Naive thymus-derived CD4-positive, alpha-beta T cell (primary cell): Measurements from ENCODE around the gene GABRB1. TPM values are rescaled to one million over a fixed set of nuclear protein-coding genes. Genes with fewer than 3 reads are reported as not detected.

Source experiments
- ATAC-seq: fragments of 150-1000 bp; cut with Tn5 transposase; 2 replicates; pipeline ENCODE4 v1.10.0; 2021; ENCODE audit warnings: mild to moderate bottlenecking, moderate library complexity
- CTCF ChIA-PET: fragments of 350-600 bp; sonication (Branson Sonifier 250); formaldehyde crosslinking; loops from one replicate; lab custom pipeline; 2021; ENCODE audit warnings: antibody characterized with exemption; lab: Charles Lee
- POLR2A ChIA-PET: fragments of 350-600 bp; sonication (Branson Sonifier 250); formaldehyde crosslinking; loops from one replicate; lab custom pipeline; 2021; ENCODE audit warnings: antibody characterized with exemption, inconsistent platforms; lab: Charles Lee
- DNase-seq, 9 donors: peaks; one replicate each; pipeline versions ENCODE4 v3.0.0 to v3.0.0-alpha.2; 2020 to 2022; ENCODE audit warnings: mixed read lengths in 1 of 9
- H3K27ac ChIP-seq: one replicate; pipeline ENCODE4 v1.7.0; 2013; ENCODE audit warnings: mild to moderate bottlenecking, low read depth, low read length, moderate library complexity
- H3K27me3 ChIP-seq, 2 donors: one replicate each; pipeline ENCODE4 v1.7.0; 2013; ENCODE audit warnings: low read length in 2 of 2, mild to moderate bottlenecking in 2 of 2, moderate library complexity in 2 of 2; ENCODE audit not compliant: control insufficient read depth in 2 of 2, insufficient read depth in 2 of 2
- H3K36me3 ChIP-seq, 3 experiments: 1 replicate in 2 of 3; 2 replicates in 1 of 3; pipeline ENCODE4 v1.7.0; 2013; ENCODE audit warnings: low read length in 3 of 3, mild to moderate bottlenecking in 3 of 3, moderate library complexity in 1 of 3; ENCODE audit not compliant: insufficient read depth in 3 of 3, control insufficient read depth in 2 of 3
- H3K4me1 ChIP-seq, 2 donors: one replicate each; pipeline ENCODE4 v1.7.0; 2013; ENCODE audit warnings: low read length in 2 of 2, mild to moderate bottlenecking in 2 of 2, moderate library complexity in 1 of 2; ENCODE audit not compliant: control insufficient read depth in 2 of 2, insufficient read depth in 2 of 2
- H3K4me3 ChIP-seq: 2 replicates; pipeline ENCODE4 v1.7.0; 2013; ENCODE audit warnings: mild to moderate bottlenecking, low read length
- H3K9me3 ChIP-seq, 3 experiments: 1 replicate in 2 of 3; 2 replicates in 1 of 3; pipeline ENCODE4 v1.7.0; 2013; ENCODE audit warnings: low read length in 3 of 3; ENCODE audit not compliant: control insufficient read depth in 2 of 3
- H3K27ac Mint-ChIP-seq, 9 donors: one replicate each; pipeline ENCODE4 v1.8.0; 2020 to 2022; ENCODE audit warnings: mixed read lengths in 9 of 9, mild to moderate bottlenecking in 8 of 9, moderate library complexity in 5 of 9, inconsistent platforms in 2 of 9
- H3K27me3 Mint-ChIP-seq, 5 donors: one replicate each; pipeline ENCODE4 v1.8.0; 2021 to 2022; ENCODE audit warnings: mixed read lengths in 5 of 5, mild to moderate bottlenecking in 1 of 5
- H3K36me3 Mint-ChIP-seq, 5 donors: one replicate each; pipeline ENCODE4 v1.8.0; 2020 to 2022; ENCODE audit warnings: mixed read lengths in 5 of 5, mild to moderate bottlenecking in 3 of 5, inconsistent platforms in 1 of 5
- H3K4me1 Mint-ChIP-seq, 7 donors: one replicate each; pipeline ENCODE4 v1.8.0; 2020 to 2022; ENCODE audit warnings: mixed read lengths in 7 of 7, mild to moderate bottlenecking in 3 of 7, inconsistent platforms in 1 of 7
- H3K4me3 Mint-ChIP-seq, 10 donors: one replicate each; pipeline ENCODE4 v1.8.0; 2020 to 2022; ENCODE audit warnings: mild to moderate bottlenecking in 10 of 10, mixed read lengths in 10 of 10, moderate library complexity in 6 of 10, inconsistent platforms in 2 of 10
- H3K9me3 Mint-ChIP-seq, 11 donors: one replicate each; pipeline ENCODE4 v1.8.0; 2020 to 2022; ENCODE audit warnings: mixed read lengths in 11 of 11, mild to moderate bottlenecking in 4 of 11, inconsistent platforms in 1 of 11, moderate library complexity in 1 of 11
- intact Hi-C, 2 donors: fragments of 100-400 bp; cut with micrococcal nuclease; formaldehyde crosslinking; loops; one replicate each; pipeline ENCODE4 v1.15.1; 2023
- polyA plus RNA-seq, 2 donors: library from polyadenylated mRNA; unstranded; fragments of 300-500 nt; fragmentation: Illumina TruSeq; gene quantifications; one replicate each; pipeline ENCODE4 v1.2.3, GENCODE V29; 2021
- total RNA-seq, 6 experiments: library from RNA in 5 of 6; stranded (reverse) in 5 of 6; gene quantifications; 1 replicate in 5 of 6; 2 replicates in 1 of 6; pipeline ENCODE4 v1.2.3 and lab custom pipeline; 2021 to 2026

GABRB1 gene
- total and polyA plus RNA-seq, 7 experiments from 2014 or later, result not detected

- no peaks in the 10 kb centered on the region for H3K27me3 ChIP-seq
- Mint-ChIP-seq H3K36me3 (no peaks in the 10 kb centered on the region), H3K27me3 (peaks cover 0 to 49% (median 22%) of the 10 kb centered on the region in 5 donors), H3K4me1 (no peaks in the 10 kb centered on the region), H3K9me3 (peaks cover 0 to under 1% (median 0%) of the 10 kb centered on the region in 11 donors), H3K27ac (no peak overlapping the region), H3K4me3 (no peak overlapping the region)
- DNase-seq (no peak), ATAC-seq (no peak)
- H3K4me1 ChIP-seq, result no peaks in the 10 kb centered on the region
- H3K4me3 ChIP-seq, result no peak overlapping the region
- H3K27ac ChIP-seq, result no peak overlapping the region
- no peaks in the 10 kb centered on the region for H3K9me3 ChIP-seq
- ChIA-PET CTCF (no interaction called here), POLR2A (no interaction called here)
- H3K36me3 ChIP-seq, result no peaks in the 10 kb centered on the region
- intact Hi-C loops, result no loop called here
Measured at GRCh38 chr4:47040828-47041227, 9.5 kb downstream of the GABRB1 start.

GRCh38 chr4:47043821-47044220 lies 12.5 kb downstream of the GABRB1 start:
- no peak overlapping the region for H3K4me3 ChIP-seq
- no peak overlapping the region for H3K4me3 Mint-ChIP-seq
- H3K36me3 Mint-ChIP-seq, result no peaks in the 10 kb centered on the region
- DNase-seq (no peak), ATAC-seq (no peak)
- H3K9me3 ChIP-seq, result no peaks in the 10 kb centered on the region
- peaks cover 0 to 9% (median 0%) of the 10 kb centered on the region in 11 donors for H3K9me3 Mint-ChIP-seq
- intact Hi-C loops, result no loop called here
- ChIA-PET CTCF (no interaction called here), POLR2A (no interaction called here)
- H3K27ac ChIP-seq, result no peak overlapping the region
- no peaks in the 10 kb centered on the region for H3K4me1 Mint-ChIP-seq
- no peaks in the 10 kb centered on the region for H3K36me3 ChIP-seq
- H3K4me1 ChIP-seq, result no peaks in the 10 kb centered on the region
- H3K27ac Mint-ChIP-seq, result no peak overlapping the region
- peaks cover 0 to 56% (median 27%) of the 10 kb centered on the region in 5 donors for H3K27me3 Mint-ChIP-seq
- no peaks in the 10 kb centered on the region for H3K27me3 ChIP-seq

- POLR2A ChIA-PET, result no interaction called here
- no peak for DNase-seq
Measured at GRCh38 chr4:47045261-47045660, 13.9 kb downstream of the GABRB1 start.

GRCh38 chr4:47049347-47049746 lies 18.0 kb downstream of the GABRB1 start:
- no peak overlapping the region for H3K27ac ChIP-seq
- ATAC-seq, result no peak
- H3K4me1 Mint-ChIP-seq, result no peaks in the 10 kb centered on the region
- no peaks in the 10 kb centered on the region for H3K36me3 ChIP-seq
- DNase-seq, result no peak
- H3K4me3 Mint-ChIP-seq, result no peak overlapping the region
- ChIA-PET POLR2A (no interaction called here), CTCF (no interaction called here)
- H3K36me3 Mint-ChIP-seq, result no peaks in the 10 kb centered on the region
- H3K27me3 Mint-ChIP-seq, result peaks cover 1 to 56% (median 37%) of the 10 kb centered on the region in 5 donors
- no peaks in the 10 kb centered on the region for H3K9me3 ChIP-seq
- peaks cover 0 to 5% of the 10 kb centered on the region in 2 donors for H3K27me3 ChIP-seq
- no peaks in the 10 kb centered on the region for H3K4me1 ChIP-seq
- peaks cover 0 to 9% (median 0%) of the 10 kb centered on the region in 11 donors for H3K9me3 Mint-ChIP-seq
- H3K4me3 ChIP-seq, result no peak overlapping the region
- no peak overlapping the region for H3K27ac Mint-ChIP-seq
- intact Hi-C loops, result no loop called here

More at GRCh38 chr4:47045261-47045660, 13.9 kb downstream of the GABRB1 start:
- no peaks in the 10 kb centered on the region for H3K4me1 ChIP-seq
- Mint-ChIP-seq H3K27me3 (peaks cover 0 to 61% (median 34%) of the 10 kb centered on the region in 5 donors), H3K9me3 (peaks cover 0 to 9% (median 0%) of the 10 kb centered on the region in 11 donors), H3K4me3 (no peak overlapping the region), H3K36me3 (no peaks in the 10 kb centered on the region), H3K4me1 (no peaks in the 10 kb centered on the region), H3K27ac (no peak overlapping the region)
- H3K36me3 ChIP-seq, result no peaks in the 10 kb centered on the region
- no peaks in the 10 kb centered on the region for H3K27me3 ChIP-seq
- no peak overlapping the region for H3K4me3 ChIP-seq
- ATAC-seq, result no peak
- no peak overlapping the region for H3K27ac ChIP-seq
- CTCF ChIA-PET, result no interaction called here
- intact Hi-C loops, result no loop called here
- no peaks in the 10 kb centered on the region for H3K9me3 ChIP-seq

- Histone ChIP-seq H3K27me3 (peaks cover 0 to 5% of the 10 kb centered on the region in 2 donors), H3K9me3 (no peaks in the 10 kb centered on the region), H3K4me3 (no peak overlapping the region), H3K27ac (no peak overlapping the region), H3K36me3 (no peaks in the 10 kb centered on the region), H3K4me1 (no peaks in the 10 kb centered on the region)
- Mint-ChIP-seq H3K9me3 (peaks cover 0 to 8% (median 0%) of the 10 kb centered on the region in 11 donors), H3K4me1 (no peaks in the 10 kb centered on the region), H3K27ac (no peak overlapping the region), H3K4me3 (no peak overlapping the region), H3K36me3 (no peaks in the 10 kb centered on the region), H3K27me3 (peaks cover 1 to 39% (median 25%) of the 10 kb centered on the region in 5 donors)
- intact Hi-C loops, result no loop called here
- POLR2A ChIA-PET, result no interaction called here
- CTCF ChIA-PET, result no interaction called here
- DNase-seq (no peak), ATAC-seq (no peak)
Measured at GRCh38 chr4:47050761-47051725, 19.7 kb downstream of the GABRB1 start.

- Mint-ChIP-seq H3K4me3 (no peak overlapping the region), H3K27me3 (peaks cover 1 to 36% (median 27%) of the 10 kb centered on the region in 5 donors), H3K27ac (no peak overlapping the region), H3K9me3 (peaks cover 0 to 8% (median 0%) of the 10 kb centered on the region in 11 donors), H3K4me1 (no peaks in the 10 kb centered on the region), H3K36me3 (no peaks in the 10 kb centered on the region)
- Histone ChIP-seq H3K4me3 (no peak overlapping the region), H3K4me1 (no peaks in the 10 kb centered on the region), H3K27ac (no peak overlapping the region), H3K9me3 (no peaks in the 10 kb centered on the region), H3K27me3 (peaks cover 0 to 5% of the 10 kb centered on the region in 2 donors), H3K36me3 (no peaks in the 10 kb centered on the region)
- ChIA-PET CTCF (no interaction called here), POLR2A (no interaction called here)
- ATAC-seq (no peak), DNase-seq (no peak)
- intact Hi-C loops, result no loop called here
Measured at GRCh38 chr4:47053485-47053884, 22.1 kb downstream of the GABRB1 start.
